PC-3 (cell line): ENCODE results near the gene ADAMTS13. TPM values are rescaled to one million over a fixed set of nuclear protein-coding genes. Genes with fewer than 3 reads are reported as not detected.

ENCODE experiments used
- ATAC-seq: fragments of 200-7000 bp; cut with Tn5 transposase; 2 replicates; pipeline ENCODE4 v1.9.1; 2020; ENCODE audit warnings: mild to moderate bottlenecking, moderate library complexity
- BruUV-seq: library from RNA; stranded (reverse); fragments of 400-500 nt; replicated peaks from 2 replicates; lab custom pipeline; 2021; lab: Mats Ljungman, UMichigan
- CTCF ChIA-PET: fragments of 300-600 bp; sonication (Branson Sonifier 250); formaldehyde crosslinking; loops from one replicate; lab custom pipeline; 2022; ENCODE audit warnings: antibody characterized with exemption; lab: Charles Lee
- POLR2A ChIA-PET: fragments of 300-600 bp; sonication (Branson Sonifier 250); formaldehyde crosslinking; loops from one replicate; lab custom pipeline; 2022; ENCODE audit warnings: antibody characterized with exemption; ENCODE audit not compliant: unreplicated experiment; lab: Charles Lee
- DNase-seq: peaks from one replicate; pipeline ENCODE4 v3.0.0-alpha.2; 2015
- H2AFZ ChIP-seq: fragments of 300-600 bp; sonication (generic); 2 replicates; pipeline ENCODE4 v1.6.0; 2016; ENCODE audit warnings: antibody characterized with exemption, low read length
- H3F3A ChIP-seq: fragments of 300-600 bp; sonication (generic); one replicate; pipeline ENCODE4 v1.6.0; 2017; ENCODE audit warnings: antibody characterized with exemption, low read length, control low read depth, mild to moderate bottlenecking; ENCODE audit not compliant: unreplicated experiment
- H3K27ac ChIP-seq: fragments of 300-600 bp; sonication (generic); 2 replicates; pipeline ENCODE4 v1.5.1; 2016; ENCODE audit warnings: mild to moderate bottlenecking, low read length
- H3K27me3 ChIP-seq: fragments of 300-600 bp; sonication (generic); 2 replicates; pipeline ENCODE4 v1.6.1; 2016; ENCODE audit warnings: low read length, mixed read lengths
- H3K36me3 ChIP-seq: fragments of 300-600 bp; sonication (generic); 2 replicates; pipeline ENCODE4 v1.6.1; 2016; ENCODE audit warnings: low read depth, mixed run types, low read length, mixed read lengths
- H3K4me1 ChIP-seq: fragments of 300-600 bp; sonication (generic); 2 replicates; pipeline ENCODE4 v1.5.1; 2016; ENCODE audit warnings: low read length; ENCODE audit not compliant: insufficient read depth
- H3K4me2 ChIP-seq: fragments of 300-600 bp; sonication (generic); 2 replicates; pipeline ENCODE4 v1.6.0; 2016; ENCODE audit warnings: low read length
- H3K4me3 ChIP-seq: fragments of 300-600 bp; sonication (generic); 2 replicates; pipeline ENCODE4 v1.5.1; 2016; ENCODE audit warnings: mild to moderate bottlenecking, low read length, mixed read lengths
- H3K79me2 ChIP-seq: fragments of 300-600 bp; sonication (generic); 2 replicates; pipeline ENCODE4 v1.6.1; 2017; ENCODE audit warnings: low read length, mixed read lengths
- H3K9ac ChIP-seq: fragments of 300-600 bp; sonication (generic); 2 replicates; pipeline ENCODE4 v1.6.0; 2016; ENCODE audit warnings: mild to moderate bottlenecking, low read length
- H3K9me2 ChIP-seq: fragments of 300-600 bp; sonication (generic); replicated peaks from 2 replicates; pipeline ENCODE4 v1.6.1; 2016; ENCODE audit warnings: mixed run types, low read length, mixed read lengths
- H3K9me3 ChIP-seq: fragments of 300-600 bp; sonication (generic); 2 replicates; pipeline ENCODE4 v1.6.1; 2016; ENCODE audit warnings: low read length, mixed read lengths
- H4K20me1 ChIP-seq: fragments of 300-600 bp; sonication (generic); 2 replicates; pipeline ENCODE4 v1.6.1; 2016; ENCODE audit warnings: low read length, mixed read lengths
- EZH2 ChIP-seq: fragments of 300-600 bp; sonication (generic); IDR thresholded peaks from one replicate; pipeline ENCODE4 v1.6.1; 2017; ENCODE audit warnings: antibody characterized with exemption, mild to moderate bottlenecking, low read length; ENCODE audit not compliant: unreplicated experiment
- EZH2phosphoT487 ChIP-seq: fragments of 300-600 bp; sonication (generic); IDR thresholded peaks from 2 replicates; pipeline ENCODE4 v1.6.1; 2018; ENCODE audit warnings: mild to moderate bottlenecking, antibody characterized with exemption, low read length, borderline replicate concordance
- intact Hi-C: fragments of 100-400 bp; cut with micrococcal nuclease; formaldehyde crosslinking; loops from 2 replicates; pipeline ENCODE4 v1.9.0; 2023
- total RNA-seq: library from RNA; depleted of rRNA; stranded (reverse); fragments of >200 nt; gene quantifications from 2 replicates; pipeline ENCODE4 v1.2.3, GENCODE V29; 2014
- TF ChIP-seq, protein P1 (sequence below): fragments of 300-600 bp; sonication (generic); conservative IDR thresholded peaks from 2 replicates; pipeline ENCODE4 v1.5.1; 2017; ENCODE audit warnings: antibody characterized with exemption, low read depth, mild to moderate bottlenecking, low read length

Gene ADAMTS13
- total RNA-seq, 1 experiment from 2014 or later = 0.95 TPM

DNA sequence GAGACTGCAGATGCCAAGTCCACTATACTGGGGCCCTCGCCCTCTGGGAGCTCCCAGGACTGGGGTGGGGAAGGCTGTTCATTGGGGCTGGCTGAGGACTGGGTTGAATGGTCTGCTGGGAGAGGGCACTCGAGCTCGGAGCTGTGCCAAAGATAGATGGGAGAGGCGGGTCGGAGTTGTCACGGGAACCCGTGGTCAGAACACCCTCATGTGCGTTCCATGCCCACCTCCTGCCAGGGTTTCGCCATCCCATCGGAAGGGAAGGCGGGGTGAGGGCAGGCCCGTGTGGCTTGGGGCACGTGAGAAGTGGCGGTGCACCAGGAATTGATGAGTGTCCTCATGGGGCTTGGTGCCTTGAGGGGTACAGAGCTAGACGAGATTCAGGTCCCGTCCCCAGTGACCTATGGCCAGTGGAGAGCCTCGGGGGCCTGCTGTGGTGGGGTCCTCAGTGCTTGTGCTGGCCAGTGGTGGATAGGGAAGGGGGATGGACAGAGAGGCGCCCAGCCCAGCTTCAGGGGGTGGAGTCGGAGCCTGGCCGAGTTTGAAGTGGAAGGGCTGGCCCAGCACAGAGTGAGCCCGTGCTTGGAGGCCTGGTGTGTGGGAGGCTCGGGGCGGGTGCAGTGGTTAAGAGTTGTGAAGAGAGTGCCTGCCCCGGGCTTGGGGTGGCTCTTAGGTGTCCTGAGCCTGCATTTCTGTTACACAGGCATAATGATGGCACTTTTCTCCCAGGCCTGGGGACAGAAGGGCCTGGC is 41.9 kb downstream of the ADAMTS13 start:
- Histone ChIP-seq H3K27me3 (no peaks in the 10 kb centered on the region), H3K36me3 (no peaks in the 10 kb centered on the region), H3K9me2 (no peaks in the 10 kb centered on the region), H3K27ac (no peak overlapping the region), H3K9ac (no peak overlapping the region), H2AFZ (no peak overlapping the region), H3K4me1 (peaks cover 9% of the 10 kb centered on the region; the same call in 1 of the 2 replicates), H3F3A (no peaks in the 10 kb centered on the region), H4K20me1 (no peaks in the 10 kb centered on the region), H3K4me3 (no peak overlapping the region), H3K79me2 (no peaks in the 10 kb centered on the region), H3K4me2 (no peak overlapping the region), H3K9me3 (no peaks in the 10 kb centered on the region)
- no peak for ATAC-seq
- no peak for DNase-seq
- TF ChIP-seq EZH2phosphoT487 (no peak), EZH2 (no peak)
- TF ChIP-seq, protein P1, sequence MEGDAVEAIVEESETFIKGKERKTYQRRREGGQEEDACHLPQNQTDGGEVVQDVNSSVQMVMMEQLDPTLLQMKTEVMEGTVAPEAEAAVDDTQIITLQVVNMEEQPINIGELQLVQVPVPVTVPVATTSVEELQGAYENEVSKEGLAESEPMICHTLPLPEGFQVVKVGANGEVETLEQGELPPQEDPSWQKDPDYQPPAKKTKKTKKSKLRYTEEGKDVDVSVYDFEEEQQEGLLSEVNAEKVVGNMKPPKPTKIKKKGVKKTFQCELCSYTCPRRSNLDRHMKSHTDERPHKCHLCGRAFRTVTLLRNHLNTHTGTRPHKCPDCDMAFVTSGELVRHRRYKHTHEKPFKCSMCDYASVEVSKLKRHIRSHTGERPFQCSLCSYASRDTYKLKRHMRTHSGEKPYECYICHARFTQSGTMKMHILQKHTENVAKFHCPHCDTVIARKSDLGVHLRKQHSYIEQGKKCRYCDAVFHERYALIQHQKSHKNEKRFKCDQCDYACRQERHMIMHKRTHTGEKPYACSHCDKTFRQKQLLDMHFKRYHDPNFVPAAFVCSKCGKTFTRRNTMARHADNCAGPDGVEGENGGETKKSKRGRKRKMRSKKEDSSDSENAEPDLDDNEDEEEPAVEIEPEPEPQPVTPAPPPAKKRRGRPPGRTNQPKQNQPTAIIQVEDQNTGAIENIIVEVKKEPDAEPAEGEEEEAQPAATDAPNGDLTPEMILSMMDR = no peak
- intact Hi-C loops = no loop called here
- no TSS peak for BruUV-seq
- ChIA-PET CTCF (no interaction called here), POLR2A (no interaction called here)

DNA sequence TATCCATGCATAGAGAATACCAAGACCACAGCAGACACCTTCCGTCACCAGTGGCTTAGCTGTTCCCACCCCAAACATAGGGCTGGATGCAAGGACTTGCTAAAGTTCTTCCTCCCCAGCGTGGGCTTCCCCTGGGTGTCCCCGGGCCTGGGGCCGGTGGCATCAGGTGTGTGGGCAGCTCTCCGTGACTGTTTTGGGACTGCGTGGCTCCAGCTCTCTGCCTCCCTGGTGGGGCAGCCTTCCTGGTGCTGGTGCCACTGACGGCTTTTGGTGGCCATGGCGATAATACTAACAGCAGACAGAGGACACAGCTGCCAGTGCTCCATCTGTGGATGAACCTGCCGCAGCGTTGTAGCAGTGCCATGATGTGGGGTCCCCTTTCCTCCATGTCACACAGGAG is 42.5 kb downstream of the ADAMTS13 start:
- peaks cover 5% of the 10 kb centered on the region; the same call in 1 of the 2 replicates for H3K4me1 ChIP-seq
- CTCF ChIA-PET = no interaction called here
- H3K4me3 ChIP-seq = no peak overlapping the region
- no peaks in the 10 kb centered on the region for H3K79me2 ChIP-seq
- no peak overlapping the region for H2AFZ ChIP-seq
- H3K4me2 ChIP-seq = no peak overlapping the region
- no peak overlapping the region for H3K9ac ChIP-seq
- H3K36me3 ChIP-seq = no peaks in the 10 kb centered on the region
- BruUV-seq = no TSS peak
- no peaks in the 10 kb centered on the region for H3K9me3 ChIP-seq
- ATAC-seq (no peak), DNase-seq (no peak)
- no peak for TF ChIP-seq EZH2phosphoT487
- TF ChIP-seq, protein P1 = no peak
- no peak for TF ChIP-seq EZH2
- POLR2A ChIA-PET = no interaction called here
- intact Hi-C loops = no loop called here
- H3K9me2 ChIP-seq = no peaks in the 10 kb centered on the region
- no peaks in the 10 kb centered on the region for H3F3A ChIP-seq
- H4K20me1 ChIP-seq = no peaks in the 10 kb centered on the region
- H3K27me3 ChIP-seq = no peaks in the 10 kb centered on the region
- no peak overlapping the region for H3K27ac ChIP-seq

DNA sequence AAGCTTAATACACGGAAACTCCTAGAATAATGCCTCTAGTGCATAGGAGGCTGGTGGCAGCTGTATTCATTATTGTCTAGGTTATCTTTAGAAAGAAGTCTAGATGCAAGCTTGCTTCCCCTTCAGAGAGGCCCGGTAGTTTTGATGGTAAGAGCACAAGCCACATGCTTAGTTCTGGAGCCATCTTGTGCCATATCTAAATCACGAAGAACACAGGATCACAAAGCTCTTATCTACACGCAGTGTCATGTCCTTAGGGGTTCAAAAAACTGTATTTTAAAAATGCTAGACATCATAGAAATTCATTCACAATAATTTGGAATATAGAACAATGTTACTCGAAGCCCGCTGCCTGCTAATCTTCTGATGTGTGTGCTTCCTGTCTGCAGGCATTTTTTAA is 43.8 kb downstream of the ADAMTS13 start:
- Histone ChIP-seq H4K20me1 (no peaks in the 10 kb centered on the region), H3K27me3 (no peaks in the 10 kb centered on the region), H2AFZ (no peak overlapping the region), H3F3A (no peaks in the 10 kb centered on the region), H3K9me3 (no peaks in the 10 kb centered on the region), H3K4me2 (no peak overlapping the region), H3K4me1 (no peaks in the 10 kb centered on the region), H3K9me2 (no peaks in the 10 kb centered on the region), H3K79me2 (no peaks in the 10 kb centered on the region), H3K36me3 (no peaks in the 10 kb centered on the region), H3K9ac (no peak overlapping the region), H3K4me3 (no peak overlapping the region), H3K27ac (no peak overlapping the region)
- ChIA-PET CTCF (no interaction called here), POLR2A (no interaction called here)
- TF ChIP-seq, protein P1 = no peak
- no peak for TF ChIP-seq EZH2
- no peak for TF ChIP-seq EZH2phosphoT487
- ATAC-seq (no peak), DNase-seq (no peak)
- BruUV-seq = no TSS peak
- intact Hi-C loops = no loop called here
